Esophagus squamous epithelium (tissue), 4 donors: Measurements from ENCODE around the gene RXFP4.

ENCODE experiments used
- POLR2A ChIP-seq, 4 donors: fragments of 450-650 bp; IDR thresholded peaks; one replicate each; pipeline ENCODE4 v1.6.1; 2017; ENCODE audit warnings: antibody characterized with exemption in 4 of 4, mild to moderate bottlenecking in 4 of 4, moderate library complexity in 3 of 4
- TF ChIP-seq, protein P1 (sequence below), 6 experiments: fragments of 450-650 bp in 4 of 6; fragments of 200-600 bp in 2 of 6; sonication (generic) in 2 of 6; IDR thresholded peaks; one replicate each; pipeline ENCODE4 v1.5.1; 2016 to 2019; ENCODE audit warnings: antibody characterized with exemption in 6 of 6, mild to moderate bottlenecking in 4 of 6, moderate library complexity in 4 of 6

DNA sequence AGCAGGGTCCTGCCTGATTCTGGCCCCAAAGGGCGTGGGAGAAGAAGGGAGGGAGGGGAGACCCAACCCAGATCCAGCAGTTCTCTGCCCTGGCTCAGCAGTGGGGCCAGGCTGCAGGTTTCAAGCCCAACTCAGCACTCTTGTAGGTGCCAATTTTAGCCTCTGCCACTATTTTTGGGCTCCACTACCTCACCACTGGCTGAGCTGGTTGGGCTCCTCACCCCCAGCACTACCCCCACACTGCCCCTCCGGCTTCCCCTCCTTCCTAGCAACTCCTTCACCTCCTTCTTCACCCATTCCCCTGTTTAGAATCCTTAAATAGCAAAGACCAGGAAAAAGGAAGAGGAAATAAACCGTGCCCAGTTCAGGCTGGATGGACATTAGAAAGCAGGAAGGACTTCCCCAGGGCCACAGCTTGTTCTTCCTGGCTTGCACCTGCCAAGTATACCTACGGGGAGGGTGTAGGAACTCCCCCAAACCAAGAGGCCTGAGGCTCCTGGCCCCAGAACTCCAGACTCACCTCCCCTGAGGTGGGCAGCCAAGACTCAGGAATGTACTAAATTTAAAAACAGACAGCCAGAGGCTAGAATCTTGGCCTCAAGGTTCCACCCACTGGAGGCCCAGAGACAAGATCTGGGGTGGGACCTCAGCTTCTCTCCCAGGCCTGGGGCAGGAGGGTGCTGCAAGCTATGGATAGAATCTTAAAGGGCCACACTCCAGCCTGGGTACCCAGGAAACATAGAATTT lies 38.3 kb downstream of the RXFP4 start:
- TF ChIP-seq, protein P1, sequence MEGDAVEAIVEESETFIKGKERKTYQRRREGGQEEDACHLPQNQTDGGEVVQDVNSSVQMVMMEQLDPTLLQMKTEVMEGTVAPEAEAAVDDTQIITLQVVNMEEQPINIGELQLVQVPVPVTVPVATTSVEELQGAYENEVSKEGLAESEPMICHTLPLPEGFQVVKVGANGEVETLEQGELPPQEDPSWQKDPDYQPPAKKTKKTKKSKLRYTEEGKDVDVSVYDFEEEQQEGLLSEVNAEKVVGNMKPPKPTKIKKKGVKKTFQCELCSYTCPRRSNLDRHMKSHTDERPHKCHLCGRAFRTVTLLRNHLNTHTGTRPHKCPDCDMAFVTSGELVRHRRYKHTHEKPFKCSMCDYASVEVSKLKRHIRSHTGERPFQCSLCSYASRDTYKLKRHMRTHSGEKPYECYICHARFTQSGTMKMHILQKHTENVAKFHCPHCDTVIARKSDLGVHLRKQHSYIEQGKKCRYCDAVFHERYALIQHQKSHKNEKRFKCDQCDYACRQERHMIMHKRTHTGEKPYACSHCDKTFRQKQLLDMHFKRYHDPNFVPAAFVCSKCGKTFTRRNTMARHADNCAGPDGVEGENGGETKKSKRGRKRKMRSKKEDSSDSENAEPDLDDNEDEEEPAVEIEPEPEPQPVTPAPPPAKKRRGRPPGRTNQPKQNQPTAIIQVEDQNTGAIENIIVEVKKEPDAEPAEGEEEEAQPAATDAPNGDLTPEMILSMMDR (IDR thresholded peaks at IDR 0.05) = no peak
- TF ChIP-seq POLR2A (IDR thresholded peaks at IDR 0.05) = no peak
